MM.1S (cell line): Measurements from ENCODE around the gene ESF1.

Experiments
- CTCF ChIP-seq: fragments of 300-600 bp; sonication (generic); IDR thresholded peaks from 2 replicates; pipeline ENCODE4 v1.5.1; 2016; ENCODE audit warnings: antibody characterized with exemption, low read length, mixed read lengths
- EZH2 ChIP-seq: fragments of 300-600 bp; sonication (generic); optimal IDR thresholded peaks from 2 replicates; pipeline ENCODE3; 2017; ENCODE audit warnings: low read depth, mild to moderate bottlenecking, antibody characterized with exemption, low read length, mixed read lengths
- EZH2phosphoT487 ChIP-seq: fragments of 300-600 bp; sonication (generic); IDR thresholded peaks from 2 replicates; pipeline ENCODE4 v1.6.1; 2018; ENCODE audit warnings: antibody characterized with exemption, low read length

- TF ChIP-seq CTCF (no peak), EZH2 (no peak), EZH2phosphoT487 (no peak)
Measured at GRCh38 chr20:13816757-13817156, 32.0 kb upstream of the ESF1 start.
